ENCODE data around the gene PTX4. TPM values are rescaled to one million over a fixed set of nuclear protein-coding genes. Genes with fewer than 3 reads are reported as not detected.

PTX4 gene
- total RNA-seq, 1 experiment from 2014 or later = not detected

- Histone ChIP-seq H3K18ac (ENCODE audit: insufficient read length, low read depth, low read length) (no peak overlapping the region), H2BK15ac (ENCODE audit: low read depth, low read length) (no peak overlapping the region), H3K4ac (ENCODE audit: low read depth, low read length) (no peak overlapping the region), H4K8ac (replicated peaks; ENCODE audit: insufficient read length, low read depth, low read length) (no peak overlapping the region), H3K23me2 (ENCODE audit: insufficient read length, low read depth, low read length, poor library complexity, severe bottlenecking) (no peaks in the 10 kb centered on the region), H3T11ph (ENCODE audit: low read length) (no peak overlapping the region), H4K5ac (ENCODE audit: insufficient read length, low read depth, low read length) (no peak overlapping the region), H3K79me2 (ENCODE audit: insufficient read depth, low read length) (no peaks in the 10 kb centered on the region), H3K4me1 (ENCODE audit: insufficient read depth, low read length) (no peaks in the 10 kb centered on the region), H3K27ac (ENCODE audit: insufficient read length, low read depth, low read length) (no peak overlapping the region), H2AFZ (ENCODE audit: low read length) (no peak overlapping the region), H2AK5ac (ENCODE audit: insufficient read length, low read length) (no peak overlapping the region), H4K20me1 (ENCODE audit: control insufficient read depth, insufficient read depth, insufficient read length) (no peaks in the 10 kb centered on the region), H2BK12ac (ENCODE audit: insufficient read length, low read depth, low read length) (no peak overlapping the region), H3K27me3 (ENCODE audit: insufficient read depth, low read length) (no peaks in the 10 kb centered on the region), H3K4me2 (ENCODE audit: insufficient read depth, insufficient read length, low read length) (no peak overlapping the region), H4K91ac (ENCODE audit: insufficient read length, low read depth, low read length) (no peak overlapping the region), H3K23ac (ENCODE audit: insufficient read length, low read depth, low read length) (no peak overlapping the region), H3K9ac (ENCODE audit: extremely low read depth, insufficient read length, low read length) (no peak overlapping the region), H2BK120ac (ENCODE audit: low read depth, low read length, poor library complexity, severe bottlenecking) (no peak overlapping the region), H2BK20ac (ENCODE audit: low read depth, low read length, poor library complexity, severe bottlenecking) (no peak overlapping the region), H2BK5ac (ENCODE audit: insufficient read length, low read length) (no peak overlapping the region), H3K56ac (ENCODE audit: insufficient read length, low read depth, low read length) (no peak overlapping the region), H3K14ac (ENCODE audit: insufficient read depth, low read length) (no peak overlapping the region), H3K79me1 (ENCODE audit: insufficient read depth, low read depth, low read length, poor library complexity, severe bottlenecking) (no peaks in the 10 kb centered on the region), H3K9me3 (ENCODE audit: control insufficient read depth, low read depth, low read length) (no peaks in the 10 kb centered on the region)
- DNase-seq = no peak
- no CpG with 5 or more reads among the region's 20 CpGs for WGBS (ENCODE audit: extremely low coverage, insufficient read length, low lambda C conversion rate)
- H3K36me3 Mint-ChIP-seq (ENCODE audit: insufficient read depth in 1 of 3, low read depth in 3 of 3) = peaks cover 0 to 36% (median 31%) of the 10 kb centered on the region in 3 experiments; a peak in 6 of 7 replicates
- no peak for TF ChIP-seq CTCF (conservative IDR thresholded peaks at IDR 0.05)
- H3K4me1 Mint-ChIP-seq = no peaks in the 10 kb centered on the region
- no peak overlapping the region for H3K4me3 Mint-ChIP-seq
- H3K27me3 Mint-ChIP-seq (ENCODE audit: low read depth) = peaks cover 1% of the 10 kb centered on the region; the same call in 1 of the 2 replicates
- no peaks in the 10 kb centered on the region for H3K9me3 Mint-ChIP-seq
- H3K27ac Mint-ChIP-seq = no peak overlapping the region
Observed at GRCh38 chr16:1452530-1452929, 36.2 kb downstream of the PTX4 start.

All from H9 (cell line).